HEK293 (cell line): ENCODE data around the gene CCDC85C.
A peak's percentile ranks its signal among the peaks of the same experiment; 100 is the strongest.

Experiments used
- CTCF ChIA-PET: fragments of 350-600 bp; formaldehyde crosslinking; extraction: SDS; loops from one replicate; lab custom pipeline; 2021; ENCODE audit warnings: antibody characterized with exemption; lab: Yijun Ruan, JAX
- POLR2A ChIA-PET: fragments of 300-600 bp; formaldehyde crosslinking; extraction: SDS; loops from one replicate; lab custom pipeline; 2020; ENCODE audit warnings: antibody characterized with exemption, inconsistent platforms; lab: Yijun Ruan, JAX
- H3K27ac ChIP-seq: fragments of 200-500 bp; sonication (Bioruptor generic); 2 replicates; pipeline ENCODE4 v1.5.1; 2014; ENCODE audit warnings: low read depth, low read length, control low read depth, inconsistent platforms; ENCODE audit errors: extremely low read depth
- H3K36me3 ChIP-seq, 2 experiments: fragments of 200-500 bp in 1 of 2; sonication (Bioruptor generic) in 1 of 2; 1 replicate in 1 of 2; 2 replicates in 1 of 2; pipeline ENCODE4 v1.5.1; 2014 to 2017; ENCODE audit warnings: inconsistent platforms in 2 of 2, low read length in 2 of 2; ENCODE audit not compliant: control insufficient read depth in 2 of 2, insufficient read depth in 1 of 2
- H3K4me1 ChIP-seq: fragments of 200-500 bp; sonication (Bioruptor generic); 2 replicates; pipeline ENCODE4 v1.5.1; 2014; ENCODE audit warnings: mild to moderate bottlenecking, low read length, inconsistent platforms; ENCODE audit not compliant: control insufficient read depth, insufficient read depth
- H3K4me3 ChIP-seq: 2 replicates; pipeline ENCODE4 v1.5.1; 2011; ENCODE audit warnings: low read depth, mild to moderate bottlenecking, control low read depth, low read length, moderate library complexity
- H3K9me3 ChIP-seq: fragments of 200-500 bp; sonication (Bioruptor generic); 2 replicates; pipeline ENCODE4 v1.5.1; 2014; ENCODE audit warnings: low read depth, low read length, inconsistent platforms; ENCODE audit not compliant: control insufficient read depth, insufficient read depth
- EGR2 ChIP-seq: fragments of 450-650 bp; formaldehyde crosslinking; IDR thresholded peaks from 2 replicates; pipeline ENCODE4 v1.5.1; 2016; ENCODE audit warnings: low read depth, missing biosample characterization, missing genetic modification characterization
- KLF1 ChIP-seq: fragments of 450-650 bp; formaldehyde crosslinking; IDR thresholded peaks from 2 replicates; pipeline ENCODE4 v1.5.1; 2016; ENCODE audit warnings: missing biosample characterization, missing genetic modification characterization
- KLF9 ChIP-seq: fragments of 450-650 bp; formaldehyde crosslinking; IDR thresholded peaks from 2 replicates; pipeline ENCODE4 v1.5.1; 2016; ENCODE audit warnings: missing biosample characterization, missing genetic modification characterization, low read depth
- PRDM10 ChIP-seq: fragments of 450-650 bp; formaldehyde crosslinking; IDR thresholded peaks from 2 replicates; pipeline ENCODE4 v1.5.1; 2016; ENCODE audit warnings: missing biosample characterization, missing genetic modification characterization
- SP3 ChIP-seq: fragments of 450-650 bp; formaldehyde crosslinking; IDR thresholded peaks from 2 replicates; pipeline ENCODE4 v1.5.1; 2016; ENCODE audit warnings: missing biosample characterization, missing genetic modification characterization
- ZBTB20 ChIP-seq: fragments of 450-650 bp; formaldehyde crosslinking; IDR thresholded peaks from 2 replicates; pipeline ENCODE4 v1.5.1; 2016; ENCODE audit warnings: missing biosample characterization, missing genetic modification characterization
- ZFHX2 ChIP-seq: fragments of 450-650 bp; formaldehyde crosslinking; conservative IDR thresholded peaks from 2 replicates; pipeline ENCODE4 v1.5.1; 2016; ENCODE audit warnings: missing biosample characterization, missing genetic modification characterization
- ZIC2 ChIP-seq: fragments of 450-650 bp; formaldehyde crosslinking; IDR thresholded peaks from 2 replicates; pipeline ENCODE4 v1.5.1; 2016; ENCODE audit warnings: missing biosample characterization, missing genetic modification characterization
- ZNF394 ChIP-seq: fragments of 450-650 bp; formaldehyde crosslinking; IDR thresholded peaks from 2 replicates; pipeline ENCODE4 v1.5.1; 2016; ENCODE audit warnings: missing biosample characterization, missing genetic modification characterization, mild to moderate bottlenecking, moderate library complexity, borderline replicate concordance
- ZNF449 ChIP-seq: fragments of 450-650 bp; formaldehyde crosslinking; IDR thresholded peaks from 2 replicates; pipeline ENCODE4 v1.5.1; 2017; ENCODE audit warnings: missing biosample characterization, mild to moderate bottlenecking, missing genetic modification characterization, moderate library complexity
- ZNF521 ChIP-seq: fragments of 450-650 bp; formaldehyde crosslinking; IDR thresholded peaks from 2 replicates; pipeline ENCODE4 v1.5.1; 2017; ENCODE audit warnings: missing biosample characterization, mild to moderate bottlenecking, missing genetic modification characterization
- ZNF571 ChIP-seq: fragments of 450-650 bp; formaldehyde crosslinking; IDR thresholded peaks from 2 replicates; pipeline ENCODE4 v1.5.0; 2017; ENCODE audit warnings: missing biosample characterization, missing genetic modification characterization
- ZNF768 ChIP-seq: fragments of 450-650 bp; formaldehyde crosslinking; IDR thresholded peaks from 2 replicates; pipeline ENCODE4 v1.5.1; 2018; ENCODE audit warnings: missing biosample characterization, mild to moderate bottlenecking, missing genetic modification characterization
- ZNF791 ChIP-seq: fragments of 450-650 bp; formaldehyde crosslinking; IDR thresholded peaks from 2 replicates; pipeline ENCODE4 v1.5.1; 2016; ENCODE audit warnings: missing biosample characterization, missing genetic modification characterization

Gene CCDC85C

GRCh38 chr14:99556134-99556791, 47.7 kb downstream of the CCDC85C start (continued):
- no peak for TF ChIP-seq ZNF521 (tag by site-specific recombination)
- no peak for TF ChIP-seq SP3 (tag by site-specific recombination)
- no peak for TF ChIP-seq ZNF571 (tag by site-specific recombination)
- no peak for TF ChIP-seq ZNF449
- TF ChIP-seq ZNF394: no peak
- no peak for TF ChIP-seq KLF9

- ChIA-PET CTCF (interaction anchor here (0.6 to 2.0 kb wide), 6 partner anchors 10 to 53 kb away, joined by 3 to 6 read pairs (median 3); no protein-coding TSS in a partner anchor), POLR2A (no interaction called here)
- H3K4me1 ChIP-seq: no peaks in the 10 kb centered on the region; the same call in 1 of the 2 replicates
- TF ChIP-seq ZFHX2 (peak; percentile 16; the same call in 1 of the 2 replicates), PRDM10 (tag by site-specific recombination) (no peak), ZNF768 (tag by site-specific recombination) (peak; percentile 89; the same call in 1 of the 2 replicates), EGR2 (0 out of 2 replicates have a peak, but pooled peaks have one; percentile 18)
- no peak overlapping the region for H3K27ac ChIP-seq
- H3K9me3 ChIP-seq: no peaks in the 10 kb centered on the region
- H3K4me3 ChIP-seq: no peak overlapping the region
- H3K36me3 ChIP-seq: no peaks in the 10 kb centered on the region
Observed at GRCh38 chr14:99554757-99555531, 49.1 kb downstream of the CCDC85C start.

- no peak overlapping the region for H3K27ac ChIP-seq
- CTCF ChIA-PET: interaction anchor here (2.0 kb wide), 1 partner anchor 22 kb away, joined by 6 read pairs; no protein-coding TSS in a partner anchor
Observed at GRCh38 chr14:99554184-99554583, 49.8 kb downstream of the CCDC85C start.

GRCh38 chr14:99552572-99553216, 51.3 kb downstream of the CCDC85C start:
- TF ChIP-seq ZNF768 (tag by site-specific recombination) (0 out of 2 replicates have a peak, but pooled peaks have one; percentile 61), ZBTB20 (tag by site-specific recombination) (no peak), ZNF791 (tag by site-specific recombination) (no peak), ZFHX2 (0 out of 2 replicates have a peak, but pooled peaks have one; percentile 12)
- CTCF ChIA-PET: interaction anchor here (0.7 to 1.0 kb wide), 2 partner anchors 12 to 28 kb away, joined by 3 read pairs; no protein-coding TSS in a partner anchor
- no peaks in the 10 kb centered on the region for H3K36me3 ChIP-seq
- no peak overlapping the region for H3K4me3 ChIP-seq
- H3K27ac ChIP-seq: no peak overlapping the region
- no peaks in the 10 kb centered on the region; the same call in 1 of the 2 replicates for H3K4me1 ChIP-seq
- H3K9me3 ChIP-seq: no peaks in the 10 kb centered on the region
- POLR2A ChIA-PET: no interaction called here

More at GRCh38 chr14:99554184-99554583, 49.8 kb downstream of the CCDC85C start:
- Histone ChIP-seq H3K9me3 (no peaks in the 10 kb centered on the region), H3K4me1 (no peaks in the 10 kb centered on the region; the same call in 1 of the 2 replicates), H3K36me3 (no peaks in the 10 kb centered on the region), H3K4me3 (no peak overlapping the region)
- POLR2A ChIA-PET: no interaction called here
- TF ChIP-seq KLF1 (no peak), ZIC2 (tag by site-specific recombination) (peak; percentile 99)
